ENCODE measurements around the gene MCUB. TPM values are rescaled to one million over a fixed set of nuclear protein-coding genes. Genes with fewer than 3 reads are reported as not detected.
"Not testable (repeated sequence)": the region's sequence is repeated elsewhere in the genome, so short reads cannot be mapped to it uniquely, and the experiment has no call there.

MCUB gene
- total and polyA plus RNA-seq, 12 donors: 1.2 to 28.5 (median 5.0) TPM

- Histone ChIP-seq H3K36me3 (replicated peaks in 1 of 2) (no peaks in the 10 kb centered on the region), H3K4me3 (no peak overlapping the region), H3K4me1 (replicated peaks in 1 of 2) (peaks cover 0 to 9% of the 10 kb centered on the region in 2 donors), H3K9me3 (replicated peaks in 1 of 3) (no peaks in the 10 kb centered on the region), H3K27me3 (no peaks in the 10 kb centered on the region), H3K27ac (no peak overlapping the region)
- TF ChIP-seq, protein P1, sequence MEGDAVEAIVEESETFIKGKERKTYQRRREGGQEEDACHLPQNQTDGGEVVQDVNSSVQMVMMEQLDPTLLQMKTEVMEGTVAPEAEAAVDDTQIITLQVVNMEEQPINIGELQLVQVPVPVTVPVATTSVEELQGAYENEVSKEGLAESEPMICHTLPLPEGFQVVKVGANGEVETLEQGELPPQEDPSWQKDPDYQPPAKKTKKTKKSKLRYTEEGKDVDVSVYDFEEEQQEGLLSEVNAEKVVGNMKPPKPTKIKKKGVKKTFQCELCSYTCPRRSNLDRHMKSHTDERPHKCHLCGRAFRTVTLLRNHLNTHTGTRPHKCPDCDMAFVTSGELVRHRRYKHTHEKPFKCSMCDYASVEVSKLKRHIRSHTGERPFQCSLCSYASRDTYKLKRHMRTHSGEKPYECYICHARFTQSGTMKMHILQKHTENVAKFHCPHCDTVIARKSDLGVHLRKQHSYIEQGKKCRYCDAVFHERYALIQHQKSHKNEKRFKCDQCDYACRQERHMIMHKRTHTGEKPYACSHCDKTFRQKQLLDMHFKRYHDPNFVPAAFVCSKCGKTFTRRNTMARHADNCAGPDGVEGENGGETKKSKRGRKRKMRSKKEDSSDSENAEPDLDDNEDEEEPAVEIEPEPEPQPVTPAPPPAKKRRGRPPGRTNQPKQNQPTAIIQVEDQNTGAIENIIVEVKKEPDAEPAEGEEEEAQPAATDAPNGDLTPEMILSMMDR (IDR thresholded peaks at IDR 0.05): no peak
- no peak for TF ChIP-seq POLR2A (IDR thresholded peaks at IDR 0.05)
- intact Hi-C loops (cut with DNase I): no loop called here
- WGBS, 4 donors: 71 to 73% (median 72%) methylated on average over 3 of the region's 3 CpGs
- DNase-seq: no peak
Measured at GRCh38 chr4:109590905-109591304, 30.9 kb downstream of the MCUB start.

- Histone ChIP-seq H3K27ac (no peak overlapping the region), H3K9me3 (replicated peaks in 1 of 3) (no peaks in the 10 kb centered on the region), H3K27me3 (no peaks in the 10 kb centered on the region), H3K36me3 (replicated peaks in 1 of 2) (no peaks in the 10 kb centered on the region), H3K4me3 (no peak overlapping the region), H3K4me1 (replicated peaks in 1 of 2) (peaks cover 0 to 9% of the 10 kb centered on the region in 2 donors)
- 75 to 100% (median 90%) methylated on average over 1 of the region's 1 CpG for WGBS, 4 donors
- TF ChIP-seq, protein P1 (IDR thresholded peaks at IDR 0.05): no peak
- no peak for TF ChIP-seq POLR2A (IDR thresholded peaks at IDR 0.05)
- intact Hi-C loops (cut with DNase I): no loop called here
- DNase-seq: no peak
Measured at GRCh38 chr4:109592367-109592766, 32.3 kb downstream of the MCUB start.

- H3K27me3 ChIP-seq; H3K9me3 ChIP-seq (replicated peaks in 1 of 3); intact Hi-C loops (cut with DNase I); H3K36me3 ChIP-seq (replicated peaks in 1 of 2); H3K27ac ChIP-seq; DNase-seq; H3K4me1 ChIP-seq (replicated peaks in 1 of 2); H3K4me3 ChIP-seq: not testable (repeated sequence)
- 74 to 92% (median 81%) methylated on average over 3 of the region's 3 CpGs for WGBS, 4 donors
Measured at GRCh38 chr4:109595123-109595522, 35.1 kb downstream of the MCUB start.

DNA sequence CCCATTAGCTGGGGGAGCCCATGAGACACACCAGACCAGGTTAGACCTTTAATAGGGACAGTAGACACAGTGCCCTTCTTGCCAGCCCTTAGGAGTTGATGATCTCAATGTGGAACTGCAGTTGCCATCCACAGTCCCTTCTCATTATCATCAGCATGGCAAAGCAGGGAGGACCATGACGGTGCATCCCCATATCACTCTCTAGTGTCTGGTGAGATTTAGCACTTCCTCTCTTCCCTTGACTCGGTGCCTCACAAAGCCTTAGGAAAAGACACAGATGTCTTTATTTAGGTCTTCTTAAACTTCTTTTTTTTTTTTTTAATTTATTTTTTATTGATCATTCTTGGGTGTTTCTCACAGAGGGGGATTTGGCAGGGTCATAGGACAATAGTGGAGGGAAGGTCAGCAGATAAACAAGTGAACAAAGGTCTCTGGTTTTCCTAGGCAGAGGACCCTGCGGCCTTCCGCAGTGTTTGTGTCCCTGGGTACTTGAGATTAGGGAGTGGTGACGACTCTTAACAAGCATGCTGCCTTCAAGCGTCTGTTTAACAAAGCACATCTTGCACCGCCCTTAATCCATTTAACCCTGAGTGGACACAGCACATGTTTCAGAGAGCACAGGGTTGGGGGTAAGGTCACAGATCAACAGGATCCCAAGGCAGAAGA lies 36.5 kb downstream of the MCUB start:
- H3K36me3 ChIP-seq (replicated peaks in 1 of 2): not testable (repeated sequence)

DNA sequence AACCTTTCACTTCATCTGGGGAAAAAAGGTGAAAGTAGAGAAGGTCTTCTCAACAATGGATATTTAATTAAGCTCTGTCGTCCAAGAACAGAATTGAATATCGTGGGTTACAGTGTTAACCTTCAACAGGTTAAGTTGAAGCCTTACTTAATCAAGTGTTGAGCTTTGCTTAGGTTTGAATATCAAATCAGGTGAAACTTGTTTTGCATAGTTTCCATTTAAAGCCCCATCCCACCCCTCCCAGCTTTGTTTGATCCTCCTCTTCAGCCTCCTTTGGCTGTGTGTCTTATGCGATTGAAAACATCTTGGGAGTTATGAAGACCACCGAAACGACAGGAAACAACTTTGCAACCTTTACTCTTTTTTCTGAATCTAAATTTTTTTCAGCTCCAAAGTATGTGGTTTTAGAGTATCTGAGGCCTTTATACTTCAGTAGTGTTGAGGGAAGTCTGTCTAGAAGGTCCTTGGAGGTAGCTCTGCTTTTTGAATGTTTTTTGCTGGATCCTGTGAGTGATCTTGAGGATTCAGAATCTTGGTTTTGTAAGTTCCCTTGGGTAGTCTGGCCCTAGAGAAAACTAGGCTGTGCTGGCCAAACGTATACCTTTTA lies 39.1 kb downstream of the MCUB start:
- Histone ChIP-seq H3K27me3 (no peaks in the 10 kb centered on the region), H3K4me1 (replicated peaks in 1 of 2) (no peaks in the 10 kb centered on the region), H3K36me3 (replicated peaks in 1 of 2) (no peaks in the 10 kb centered on the region), H3K4me3 (no peak overlapping the region), H3K9me3 (replicated peaks in 1 of 3) (no peaks in the 10 kb centered on the region), H3K27ac (no peak overlapping the region)
- intact Hi-C loops (cut with DNase I): no loop called here
- TF ChIP-seq, protein P1 (IDR thresholded peaks at IDR 0.05): no peak
- TF ChIP-seq POLR2A (IDR thresholded peaks at IDR 0.05): no peak
- 88 to 90% (median 89%) methylated on average over 6 of the region's 6 CpGs for WGBS, 4 donors
- DNase-seq: no peak

More for the DNA sequence above, 36.5 kb downstream of the MCUB start:
- H3K4me3 ChIP-seq; H3K27ac ChIP-seq; DNase-seq; intact Hi-C loops (cut with DNase I); H3K4me1 ChIP-seq (replicated peaks in 1 of 2); H3K27me3 ChIP-seq; H3K9me3 ChIP-seq (replicated peaks in 1 of 3): not testable (repeated sequence)
- 85 to 94% (median 92%) methylated on average over 2 to 6 of the region's 7 CpGs for WGBS, 4 donors

Data from adrenal gland (tissue), 12 donors.